OCI-LY7 (cell line): Measurements from ENCODE around the gene NLRP9. TPM values are rescaled to one million over a fixed set of nuclear protein-coding genes. Genes with fewer than 3 reads are reported as not detected.

Source experiments
- BruUV-seq: library from RNA; stranded (reverse); fragments of 400-500 nt; replicated peaks from 2 replicates; lab custom pipeline; 2021; lab: Mats Ljungman, UMichigan
- CTCF ChIA-PET: fragments of 300-600 bp; sonication (Branson Sonifier 250); formaldehyde crosslinking; loops from one replicate; lab custom pipeline; 2022; ENCODE audit warnings: antibody characterized with exemption; ENCODE audit not compliant: unreplicated experiment; lab: Charles Lee
- POLR2A ChIA-PET: fragments of 300-600 bp; sonication (Branson Sonifier 250); formaldehyde crosslinking; loops from one replicate; lab custom pipeline; 2022; ENCODE audit warnings: antibody characterized with exemption; lab: Charles Lee
- DNase-seq: peaks from one replicate; pipeline ENCODE4 v3.0.0-alpha.2; 2015; ENCODE audit warnings: low spot score
- H2AFZ ChIP-seq: fragments of 200-600 bp; sonication (generic), shearing (Covaris generic); 2 replicates; pipeline ENCODE4 v1.6.1; 2014; ENCODE audit warnings: mild to moderate bottlenecking, antibody characterized with exemption, low read length, moderate library complexity
- H3K27ac ChIP-seq: fragments of 200-600 bp; sonication (generic); 2 replicates; pipeline ENCODE4 v1.5.1; 2014; ENCODE audit warnings: mixed run types, low read depth, mild to moderate bottlenecking, moderate library complexity, low read length, inconsistent platforms; ENCODE audit not compliant: poor library complexity, severe bottlenecking
- H3K36me3 ChIP-seq: fragments of 200-600 bp; sonication (generic); 2 replicates; pipeline ENCODE4 v1.6.1; 2014; ENCODE audit warnings: mild to moderate bottlenecking, antibody characterized with exemption, low read length, moderate library complexity, mixed read lengths; ENCODE audit not compliant: insufficient read depth
- H3K4me1 ChIP-seq: fragments of 200-600 bp; sonication (generic); 2 replicates; pipeline ENCODE4 v1.5.1; 2014; ENCODE audit warnings: mild to moderate bottlenecking, low read length; ENCODE audit not compliant: insufficient read depth, poor library complexity, severe bottlenecking
- H3K4me2 ChIP-seq: fragments of 200-600 bp; sonication (generic); 2 replicates; pipeline ENCODE4 v1.6.1; 2014; ENCODE audit warnings: mild to moderate bottlenecking, low read length
- H3K4me3 ChIP-seq: fragments of 200-600 bp; sonication (generic); 2 replicates; pipeline ENCODE4 v1.5.1; 2014; ENCODE audit warnings: mild to moderate bottlenecking, low read depth, low read length; ENCODE audit not compliant: poor library complexity, severe bottlenecking
- H3K79me2 ChIP-seq: fragments of 200-600 bp; sonication (generic); 2 replicates; pipeline ENCODE4 v1.6.1; 2016; ENCODE audit warnings: low read depth, mild to moderate bottlenecking, low read length, moderate library complexity, mixed read lengths; ENCODE audit not compliant: insufficient read depth
- H3K9me2 ChIP-seq: fragments of 200-600 bp; sonication (generic); 2 replicates; pipeline ENCODE4 v1.6.1; 2016; ENCODE audit warnings: mild to moderate bottlenecking, low read length, mixed read lengths; ENCODE audit not compliant: insufficient read depth
- H3K9me3 ChIP-seq: fragments of 200-600 bp; sonication (generic); 2 replicates; pipeline ENCODE4 v1.6.1; 2014; ENCODE audit warnings: mild to moderate bottlenecking, mixed run types, low read length, mixed read lengths
- H4K20me1 ChIP-seq: fragments of 200-600 bp; sonication (generic); 2 replicates; pipeline ENCODE4 v1.6.1; 2014; ENCODE audit warnings: mild to moderate bottlenecking, antibody characterized with exemption, low read length, moderate library complexity, mixed read lengths; ENCODE audit not compliant: insufficient read depth
- CTCF ChIP-seq: fragments of 200-600 bp; sonication (generic); conservative IDR thresholded peaks from 2 replicates; pipeline ENCODE4 v1.5.1; 2014; ENCODE audit warnings: mild to moderate bottlenecking, antibody characterized with exemption, low read length, moderate library complexity, mixed read lengths
- EZH2phosphoT487 ChIP-seq: fragments of 200-600 bp; sonication (generic); IDR thresholded peaks from 2 replicates; pipeline ENCODE4 v1.6.1; 2018; ENCODE audit warnings: low read depth, borderline replicate concordance, mild to moderate bottlenecking, mixed run types, antibody characterized with exemption, low read length, moderate library complexity, mixed read lengths
- intact Hi-C: fragments of 100-400 bp; cut with micrococcal nuclease; formaldehyde crosslinking; loops from one replicate; pipeline ENCODE4 v1.10.0; 2022; ENCODE audit not compliant: unreplicated experiment
- total RNA-seq, 2 experiments: library from RNA; depleted of rRNA in 1 of 2; stranded (reverse); fragments of >200 nt in 1 of 2; shearing (Covaris generic) in 1 of 2; gene quantifications; 2 replicates each; pipeline ENCODE4 v1.2.3, GENCODE V29; 2014 to 2022

Gene NLRP9
- total RNA-seq, 2 experiments from 2014 or later, result not detected

GRCh38 chr19:55700813-55701212, 37.4 kb downstream of the NLRP9 start:
- peaks cover 80% of the 10 kb centered on the region for H3K36me3 ChIP-seq
- POLR2A ChIA-PET, result no interaction called here
- DNase-seq, result no peak
- CTCF ChIA-PET, result no interaction called here
- H3K4me1 ChIP-seq, result no peaks in the 10 kb centered on the region
- no peaks in the 10 kb centered on the region for H3K9me2 ChIP-seq
- H3K9me3 ChIP-seq, result no peaks in the 10 kb centered on the region
- H2AFZ ChIP-seq, result no peak overlapping the region
- no peak for TF ChIP-seq CTCF
- TF ChIP-seq EZH2phosphoT487, result no peak
- intact Hi-C loops, result no loop called here
- no peak overlapping the region for H3K4me2 ChIP-seq
- BruUV-seq, result no TSS peak
- H4K20me1 ChIP-seq, result no peaks in the 10 kb centered on the region
- no peak overlapping the region for H3K4me3 ChIP-seq
- no peak overlapping the region for H3K27ac ChIP-seq
- H3K79me2 ChIP-seq, result no peaks in the 10 kb centered on the region

- Histone ChIP-seq H3K4me2 (no peak overlapping the region), H4K20me1 (no peaks in the 10 kb centered on the region), H3K9me3 (no peaks in the 10 kb centered on the region), H3K9me2 (no peaks in the 10 kb centered on the region), H3K4me3 (no peak overlapping the region), H3K27ac (no peak overlapping the region), H2AFZ (no peak overlapping the region), H3K4me1 (no peaks in the 10 kb centered on the region), H3K36me3 (peaks cover 87% of the 10 kb centered on the region), H3K79me2 (no peaks in the 10 kb centered on the region)
- DNase-seq, result no peak
- TF ChIP-seq CTCF, result no peak
- TF ChIP-seq EZH2phosphoT487, result no peak
- intact Hi-C loops, result no loop called here
- BruUV-seq, result no TSS peak
- ChIA-PET CTCF (no interaction called here), POLR2A (no interaction called here)
Measured at GRCh38 chr19:55699221-55699620, 39.0 kb downstream of the NLRP9 start.

GRCh38 chr19:55698256-55698655, 39.9 kb downstream of the NLRP9 start:
- peaks cover 87% of the 10 kb centered on the region for H3K36me3 ChIP-seq
- BruUV-seq, result no TSS peak
- H3K9me2 ChIP-seq, result no peaks in the 10 kb centered on the region
- H3K27ac ChIP-seq, result no peak overlapping the region
- no peak overlapping the region for H2AFZ ChIP-seq
- TF ChIP-seq CTCF (no peak), EZH2phosphoT487 (no peak)
- ChIA-PET CTCF (interaction anchor here (0.5 kb wide), 1 partner anchor 11 kb away, joined by 4 read pairs; no protein-coding TSS in a partner anchor), POLR2A (no interaction called here)
- no peak for DNase-seq
- H3K9me3 ChIP-seq, result no peaks in the 10 kb centered on the region
- H3K4me3 ChIP-seq, result no peak overlapping the region
- intact Hi-C loops, result no loop called here
- H4K20me1 ChIP-seq, result no peaks in the 10 kb centered on the region
- no peak overlapping the region for H3K4me2 ChIP-seq
- no peaks in the 10 kb centered on the region for H3K79me2 ChIP-seq
- H3K4me1 ChIP-seq, result no peaks in the 10 kb centered on the region
